Hypothalamus (tissue), 51 donors: ENCODE results near the gene SYT8.
"Not testable (repeated sequence)": the region's sequence is repeated elsewhere in the genome, so short reads cannot be mapped to it uniquely, and the experiment has no call there.

Experiments used
- DNase-seq, 51 donors: peaks; one replicate each; lab custom pipeline; 2025; lab: John Stamatoyannopoulos, UW

The SYT8 gene, protein sequence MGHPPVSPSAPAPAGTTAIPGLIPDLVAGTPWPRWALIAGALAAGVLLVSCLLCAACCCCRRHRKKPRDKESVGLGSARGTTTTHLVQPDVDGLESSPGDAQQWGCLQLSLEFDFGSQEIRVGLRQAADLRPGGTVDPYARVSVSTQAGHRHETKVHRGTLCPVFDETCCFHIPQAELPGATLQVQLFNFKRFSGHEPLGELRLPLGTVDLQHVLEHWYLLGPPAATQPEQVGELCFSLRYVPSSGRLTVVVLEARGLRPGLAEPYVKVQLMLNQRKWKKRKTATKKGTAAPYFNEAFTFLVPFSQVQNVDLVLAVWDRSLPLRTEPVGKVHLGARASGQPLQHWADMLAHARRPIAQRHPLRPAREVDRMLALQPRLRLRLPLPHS

DNA sequence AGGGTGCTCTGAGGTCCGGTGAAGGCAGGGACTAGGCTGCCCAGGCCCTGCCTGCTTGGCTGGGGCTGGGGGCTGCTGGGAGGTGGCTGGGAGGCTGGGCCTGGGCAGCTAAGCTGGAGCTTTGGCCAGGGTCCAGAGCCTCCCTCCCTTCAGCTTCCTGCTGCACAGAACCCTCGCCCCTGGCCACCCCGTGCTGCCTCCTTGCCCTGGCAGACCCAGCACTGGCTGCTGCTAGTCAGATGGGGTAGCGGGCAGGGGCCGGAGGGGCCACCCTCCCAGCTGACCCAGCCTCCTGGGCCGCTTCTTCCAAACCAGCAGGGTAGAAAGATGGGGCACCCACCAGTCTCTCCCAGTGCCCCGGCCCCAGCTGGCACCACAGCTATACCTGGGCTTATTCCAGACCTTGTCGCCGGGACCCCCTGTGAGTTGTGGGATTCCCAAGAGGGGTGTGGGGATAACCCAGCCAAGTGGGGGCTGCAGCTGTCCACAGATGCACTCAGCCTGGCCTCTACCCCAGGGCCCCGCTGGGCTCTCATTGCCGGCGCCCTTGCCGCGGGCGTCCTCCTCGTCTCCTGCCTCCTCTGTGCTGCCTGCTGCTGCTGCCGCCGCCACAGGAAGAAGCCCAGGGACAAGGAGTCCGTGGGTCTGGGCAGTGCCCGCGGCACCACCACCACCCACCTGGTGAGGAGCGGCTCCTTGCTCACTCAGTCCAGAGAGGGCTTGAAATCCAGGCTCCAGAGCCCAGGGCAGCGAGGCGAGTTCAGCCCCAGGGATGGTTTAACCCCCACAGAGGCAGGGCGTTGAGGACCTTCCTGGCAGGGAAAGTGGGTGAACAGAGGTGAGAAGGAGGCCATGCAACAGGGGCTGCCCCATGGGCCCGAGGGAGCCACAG is at the start of gene SYT8:
TSS of gene SYT8 (plus strand) at position 212 of the 892 bp plus-strand sequence. CDS start at position 328, 116 bp downstream.
- DNase-seq = no peak

- no peak for DNase-seq
Measured at GRCh38 chr11:1785749-1786413, 48.9 kb upstream of the SYT8 start.

- no peak for DNase-seq
Measured at GRCh38 chr11:1786466-1786865, 48.3 kb upstream of the SYT8 start.

DNA sequence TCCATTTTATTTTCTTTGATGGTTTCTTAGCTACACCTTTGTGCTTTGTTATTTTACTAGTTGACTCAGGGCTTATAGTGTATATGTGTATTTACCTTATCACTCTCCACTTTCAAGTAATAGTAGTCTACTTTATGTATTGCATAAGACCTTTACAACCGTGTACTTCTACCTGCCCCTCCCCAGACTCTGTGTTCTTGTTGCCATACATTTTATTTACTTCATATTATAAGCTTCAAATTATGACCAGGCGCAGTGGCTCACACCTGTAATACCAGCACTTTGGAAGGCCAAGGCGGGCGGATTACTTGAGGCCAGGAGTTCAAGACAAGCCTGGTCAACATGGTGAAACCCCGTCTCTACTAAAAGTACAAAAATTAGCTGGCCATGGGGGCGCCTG is 42.9 kb upstream of the SYT8 start:
- no peak for DNase-seq

DNA sequence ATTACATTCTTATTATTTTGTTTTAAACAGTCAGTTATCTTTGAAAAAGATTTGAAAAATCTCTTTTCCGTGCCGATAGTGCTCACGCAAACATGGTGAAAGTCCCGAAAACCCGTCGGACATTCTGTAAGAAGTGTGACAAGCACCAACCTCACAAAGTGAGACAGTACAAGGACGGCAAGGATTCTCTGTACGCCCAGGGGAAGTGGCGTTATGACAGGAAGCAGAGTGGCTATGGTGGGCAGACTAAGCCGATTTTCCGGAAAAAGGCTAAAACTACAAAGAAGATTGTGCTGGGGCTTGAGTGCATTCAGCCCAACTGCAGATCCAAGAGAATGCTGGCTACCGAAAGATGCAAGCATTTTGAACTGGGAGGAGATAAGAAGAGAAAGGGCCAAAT is 42.3 kb upstream of the SYT8 start:
- DNase-seq = no peak

DNA sequence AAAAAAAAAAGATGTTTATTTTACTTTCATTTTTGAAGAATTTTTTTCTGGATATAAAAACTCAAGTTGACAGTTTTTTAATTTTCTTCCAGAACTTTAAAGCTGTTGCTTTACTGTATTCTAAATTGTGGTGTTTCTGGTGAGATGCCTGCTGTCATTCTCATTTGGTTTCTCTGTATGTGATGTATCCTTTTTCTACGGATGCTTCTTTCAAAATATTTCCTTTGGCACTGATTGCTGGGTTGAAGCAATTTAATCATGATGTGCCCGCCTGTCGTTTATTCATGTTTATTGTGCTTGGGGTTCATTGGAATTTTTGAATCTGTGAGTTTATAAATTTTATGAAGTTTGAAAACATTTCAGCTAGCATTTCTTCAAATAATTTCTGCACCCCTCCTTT is 41.7 kb upstream of the SYT8 start:
- no peak for DNase-seq

DNA sequence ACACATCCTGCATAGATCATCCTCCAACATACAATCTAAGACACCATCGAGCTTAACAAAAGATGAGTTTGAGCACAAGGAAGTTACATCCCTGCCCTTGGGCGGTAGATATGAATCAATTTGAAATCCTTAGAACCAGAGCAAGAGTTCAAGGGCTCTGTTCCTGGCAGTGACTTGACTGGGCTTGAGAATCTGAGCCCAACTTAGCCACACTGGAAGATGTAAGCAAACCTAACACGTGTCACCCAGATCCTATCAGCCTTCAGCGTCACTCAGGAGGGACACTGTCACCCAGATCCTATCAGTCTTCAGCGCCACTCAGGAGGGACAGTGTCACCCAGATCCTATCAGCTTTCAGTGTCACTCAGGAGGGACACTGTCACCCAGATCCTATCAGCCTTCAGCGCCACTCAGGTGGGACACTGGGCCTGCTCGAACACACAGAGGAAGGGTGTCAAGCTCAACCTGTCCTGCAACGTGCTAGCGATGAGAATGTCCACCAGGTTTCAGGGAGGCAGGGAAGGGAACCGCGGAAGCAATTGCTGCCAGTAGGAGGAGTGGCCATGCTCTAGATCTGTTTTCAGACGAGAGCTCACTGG is 38.3 kb upstream of the SYT8 start:
- no peak for DNase-seq

DNA sequence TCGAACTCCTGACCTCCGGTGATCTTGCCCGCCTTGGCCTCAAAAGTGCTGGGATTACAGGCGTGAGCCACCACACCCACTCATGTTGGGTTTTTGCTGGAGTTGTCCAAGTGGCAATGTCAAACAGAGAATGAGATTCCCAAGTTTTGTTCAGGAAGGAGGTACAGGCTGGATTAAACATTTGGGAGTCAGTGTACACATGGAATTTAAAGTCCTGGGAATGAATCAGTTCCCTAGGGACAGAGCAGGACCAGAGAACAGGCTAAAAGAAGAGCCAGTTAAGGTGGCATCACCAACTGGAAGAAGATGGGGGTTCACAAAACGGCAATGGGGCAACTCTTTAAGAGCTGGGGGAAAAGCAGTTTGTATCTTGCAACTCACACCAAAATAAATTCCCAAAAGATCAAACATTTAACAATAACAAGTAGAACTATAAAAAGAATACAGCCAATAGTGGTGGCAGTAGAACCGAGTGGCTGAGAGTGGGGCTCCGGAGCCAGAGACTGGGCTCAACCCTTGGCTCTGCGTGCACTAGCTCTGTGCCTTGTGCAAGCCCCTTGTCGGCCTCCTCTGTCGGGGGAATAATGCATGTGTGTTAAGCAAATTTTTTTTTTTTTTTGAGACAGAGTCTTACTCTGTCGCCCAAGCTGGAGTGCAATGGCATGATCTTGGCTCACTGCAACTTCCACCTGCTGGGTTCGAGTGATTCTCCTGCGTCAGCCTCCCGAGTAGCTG is 37.2 kb upstream of the SYT8 start:
- DNase-seq = no peak

GRCh38 chr11:1803246-1803645 is 31.5 kb upstream of the SYT8 start:
- DNase-seq = no peak

GRCh38 chr11:1803835-1804519 is 30.8 kb upstream of the SYT8 start:
- not testable (repeated sequence) for DNase-seq

DNA sequence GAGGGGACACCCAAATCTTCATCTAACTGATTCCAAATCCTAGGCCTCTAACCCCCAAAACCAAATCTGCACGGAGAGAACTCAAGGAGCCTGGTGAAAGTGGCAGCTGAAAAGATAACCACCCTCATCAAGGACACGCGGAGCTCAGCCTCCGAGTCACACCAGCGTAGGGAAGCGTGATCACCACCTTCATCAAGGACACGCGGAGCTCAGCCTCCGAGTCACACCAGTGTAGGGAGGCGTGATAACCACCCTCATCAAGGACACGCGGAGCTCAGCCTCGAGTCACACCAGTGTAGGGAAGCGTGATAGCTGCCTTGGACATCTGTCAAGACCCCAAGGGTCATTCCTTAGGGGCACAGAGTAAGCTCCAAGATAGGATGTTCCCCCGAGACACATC is 29.3 kb upstream of the SYT8 start:
- no peak for DNase-seq

DNA sequence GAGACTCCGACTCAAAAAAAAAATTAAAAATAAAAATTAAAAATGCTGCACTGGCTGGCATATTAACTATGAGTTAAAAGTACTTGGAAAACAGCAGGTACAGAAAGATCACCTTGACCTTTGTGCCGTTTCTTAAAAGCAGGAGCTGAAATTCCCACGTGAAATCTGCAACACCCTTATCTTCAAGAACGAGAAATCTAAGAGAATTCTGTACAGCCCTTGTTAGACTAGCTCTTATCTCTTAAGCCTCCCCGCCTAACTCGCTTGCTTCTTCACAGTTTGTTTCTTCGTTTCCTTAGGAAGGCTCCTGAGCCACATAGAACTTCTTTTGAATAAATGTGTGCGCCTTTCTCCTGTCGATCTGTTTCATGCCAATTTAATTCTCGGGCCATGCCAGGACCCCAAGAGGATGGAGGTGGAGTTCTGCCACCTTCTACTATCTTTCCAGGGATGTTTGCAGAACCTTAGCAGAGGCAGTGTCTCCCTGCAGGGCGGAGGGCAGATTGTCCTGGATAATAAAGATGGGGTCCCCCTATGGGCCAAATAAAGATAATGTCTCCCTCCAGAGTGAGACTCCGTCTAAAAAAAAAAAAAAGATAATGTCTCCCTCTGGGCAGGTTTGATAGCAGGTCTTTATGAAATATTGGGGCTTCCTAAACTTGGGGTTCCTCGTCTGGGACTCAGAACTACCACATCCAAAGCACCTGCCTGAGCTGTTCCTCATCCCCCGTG is 27.4 kb upstream of the SYT8 start:
- no peak for DNase-seq

DNA sequence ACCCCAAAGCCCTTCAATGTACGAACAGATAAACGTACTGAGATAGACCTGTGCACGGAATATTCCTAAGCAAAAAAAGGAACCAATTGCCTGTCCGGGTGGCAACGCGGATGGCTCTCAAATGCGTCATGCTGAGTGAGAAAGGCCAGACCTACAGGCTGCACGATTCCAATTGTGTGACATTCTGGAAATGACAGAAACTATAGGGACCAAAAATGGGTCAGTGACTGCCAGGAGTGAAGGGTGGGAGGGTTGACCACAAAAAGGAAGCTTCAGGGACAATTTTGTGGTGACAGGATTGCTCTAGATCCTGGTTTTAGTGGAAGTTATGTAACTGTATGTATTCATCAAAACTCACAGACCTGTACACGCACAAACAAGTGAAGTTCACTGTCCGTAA is 24.0 kb upstream of the SYT8 start:
- DNase-seq = no peak

DNA sequence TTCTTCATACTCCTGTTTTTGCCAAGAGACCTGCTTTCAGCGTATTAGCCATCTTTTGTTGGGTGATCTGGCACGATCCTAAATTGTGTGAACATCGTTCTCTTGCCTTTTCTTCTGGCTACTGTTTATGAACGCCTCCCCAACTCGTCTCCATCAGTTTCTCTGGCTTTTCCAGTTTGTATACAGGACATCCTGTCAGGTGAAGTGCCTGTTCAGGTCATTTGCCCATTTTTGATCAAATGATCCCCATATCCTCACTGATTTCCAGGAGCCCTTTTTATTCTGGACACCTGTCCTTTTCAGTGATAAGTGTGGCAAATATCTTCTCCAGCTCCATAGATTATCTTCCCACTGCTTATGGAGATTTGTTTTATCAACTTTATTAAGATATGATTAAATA is 22.5 kb upstream of the SYT8 start:
- no peak for DNase-seq

DNA sequence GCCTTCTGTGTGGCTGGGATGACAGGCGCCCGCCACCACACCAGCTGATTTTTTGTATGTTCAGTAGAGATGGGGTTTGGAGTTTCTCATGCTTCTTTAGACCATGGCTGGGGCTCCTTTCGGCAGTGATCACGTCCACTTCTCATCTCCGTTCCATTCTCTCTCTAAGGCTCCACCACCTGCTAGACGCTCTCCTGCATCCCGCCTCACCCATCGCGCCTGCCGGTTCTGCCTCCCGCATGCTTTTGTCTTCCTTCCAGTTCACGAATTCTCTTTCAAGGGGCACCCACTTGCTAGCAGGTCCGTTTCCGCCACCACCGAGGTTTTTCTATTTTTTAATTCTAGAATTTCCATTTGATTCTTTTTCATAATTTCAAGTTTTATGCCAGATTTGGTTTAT is 22.0 kb upstream of the SYT8 start:
- no peak for DNase-seq

DNA sequence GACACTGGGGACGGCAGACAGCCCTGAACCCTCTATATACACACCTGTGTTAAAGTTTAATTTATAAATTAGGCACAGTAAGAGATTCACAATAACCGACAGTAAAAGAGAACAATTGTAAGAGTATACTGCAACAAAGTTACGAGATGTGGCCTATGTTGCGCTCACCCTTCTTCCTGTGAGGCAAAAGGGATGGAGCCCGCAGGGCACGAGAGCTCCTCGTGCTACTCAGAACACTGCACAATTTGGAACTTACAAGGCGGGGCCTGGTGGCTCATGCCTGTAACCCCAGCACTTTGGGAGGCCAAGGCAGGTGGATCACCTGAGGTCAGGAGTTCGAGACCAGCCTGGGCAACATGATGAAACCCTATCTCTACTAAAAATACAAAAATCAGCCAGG is 21.4 kb upstream of the SYT8 start:
- DNase-seq = not testable (repeated sequence)

GRCh38 chr11:1814691-1815090 is 20.1 kb upstream of the SYT8 start:
- DNase-seq = no peak

DNA sequence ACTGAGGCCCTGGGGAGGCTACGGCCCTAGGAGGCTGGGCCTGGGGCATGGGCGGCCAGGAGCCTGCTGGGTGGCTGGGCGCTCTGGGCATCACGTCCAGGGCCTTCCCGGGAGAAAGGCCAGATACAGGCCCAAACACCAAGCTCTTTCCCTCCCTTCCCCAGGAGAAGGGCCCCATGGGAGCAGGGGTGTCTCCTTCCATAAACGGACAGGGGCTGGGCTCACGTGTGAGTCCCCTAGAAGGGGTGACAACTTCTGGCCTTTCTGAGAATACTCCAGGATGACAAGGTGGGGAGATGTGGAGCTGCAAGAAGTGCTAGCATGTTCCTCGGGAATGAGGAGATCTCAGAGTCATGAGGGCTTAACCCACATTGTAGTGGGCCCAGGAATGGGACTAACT is 19.5 kb upstream of the SYT8 start:
- DNase-seq = no peak

GRCh38 chr11:1815751-1816150 is 19.0 kb upstream of the SYT8 start:
- DNase-seq = no peak
